Measurements from ENCODE around the gene RSAD1.

DNA sequence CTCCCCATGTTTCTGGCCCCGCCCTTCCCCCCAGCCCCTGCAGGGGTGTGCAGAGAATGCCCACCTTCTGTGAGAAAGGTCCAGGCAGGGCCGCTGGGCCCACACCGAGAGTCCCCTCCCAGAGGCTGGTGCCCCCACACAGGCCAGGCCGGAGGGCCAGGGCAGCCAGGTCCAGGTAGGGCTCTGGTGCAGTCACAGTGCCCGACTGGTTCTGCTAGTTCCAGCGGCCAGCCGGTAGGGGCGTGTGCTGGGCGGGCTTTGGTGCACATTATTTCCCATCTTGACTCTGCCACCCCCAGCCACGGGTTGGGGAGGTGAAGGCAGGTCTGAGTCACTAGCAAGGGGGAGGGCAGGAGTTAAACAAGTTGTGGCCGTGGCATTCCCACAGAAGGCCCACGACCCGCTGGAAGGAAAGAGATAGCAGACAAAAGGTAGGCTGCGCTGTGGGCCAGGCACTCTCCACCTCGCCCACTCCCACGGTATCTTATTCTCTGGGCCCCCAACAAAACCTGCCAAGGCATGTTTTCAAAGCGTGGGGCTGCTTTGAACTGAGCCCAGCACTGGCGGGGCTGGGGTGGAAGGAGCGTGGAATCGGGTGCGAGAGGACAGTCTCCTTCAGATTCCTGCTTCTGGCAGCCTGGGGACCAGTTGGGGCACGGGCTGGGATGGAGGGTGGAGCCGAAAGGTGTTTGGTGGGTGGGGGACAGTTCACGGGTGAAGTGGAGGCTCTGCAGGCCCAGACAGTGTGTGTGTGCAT, 55.7 kb downstream of the RSAD1 start:
- TF ChIP-seq, protein P1, sequence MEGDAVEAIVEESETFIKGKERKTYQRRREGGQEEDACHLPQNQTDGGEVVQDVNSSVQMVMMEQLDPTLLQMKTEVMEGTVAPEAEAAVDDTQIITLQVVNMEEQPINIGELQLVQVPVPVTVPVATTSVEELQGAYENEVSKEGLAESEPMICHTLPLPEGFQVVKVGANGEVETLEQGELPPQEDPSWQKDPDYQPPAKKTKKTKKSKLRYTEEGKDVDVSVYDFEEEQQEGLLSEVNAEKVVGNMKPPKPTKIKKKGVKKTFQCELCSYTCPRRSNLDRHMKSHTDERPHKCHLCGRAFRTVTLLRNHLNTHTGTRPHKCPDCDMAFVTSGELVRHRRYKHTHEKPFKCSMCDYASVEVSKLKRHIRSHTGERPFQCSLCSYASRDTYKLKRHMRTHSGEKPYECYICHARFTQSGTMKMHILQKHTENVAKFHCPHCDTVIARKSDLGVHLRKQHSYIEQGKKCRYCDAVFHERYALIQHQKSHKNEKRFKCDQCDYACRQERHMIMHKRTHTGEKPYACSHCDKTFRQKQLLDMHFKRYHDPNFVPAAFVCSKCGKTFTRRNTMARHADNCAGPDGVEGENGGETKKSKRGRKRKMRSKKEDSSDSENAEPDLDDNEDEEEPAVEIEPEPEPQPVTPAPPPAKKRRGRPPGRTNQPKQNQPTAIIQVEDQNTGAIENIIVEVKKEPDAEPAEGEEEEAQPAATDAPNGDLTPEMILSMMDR (IDR thresholded peaks at IDR 0.05), result no peak
- no peak for TF ChIP-seq POLR2A (IDR thresholded peaks at IDR 0.05)
